KMS-11 (cell line): ENCODE results near the gene SUPT5H.

Experiments used
- H2AFZ ChIP-seq: fragments of 200-600 bp; sonication (generic); 2 replicates; pipeline ENCODE4 v1.6.1; 2016; ENCODE audit warnings: antibody characterized with exemption, mixed run types, low read depth
- H3K27ac ChIP-seq: fragments of 200-600 bp; sonication (generic); 2 replicates; pipeline ENCODE4 v1.6.1; 2016; ENCODE audit warnings: mild to moderate bottlenecking, mixed run types
- H3K27me3 ChIP-seq: fragments of 200-600 bp; sonication (generic); 2 replicates; pipeline ENCODE4 v1.6.1; 2017; ENCODE audit warnings: mild to moderate bottlenecking, low read depth, mixed run types, moderate library complexity; ENCODE audit not compliant: insufficient read depth
- H3K36me3 ChIP-seq: fragments of 200-600 bp; sonication (generic); 2 replicates; pipeline ENCODE4 v1.6.1; 2017; ENCODE audit warnings: mild to moderate bottlenecking, mixed run types; ENCODE audit not compliant: insufficient read depth
- H3K4me1 ChIP-seq: fragments of 200-600 bp; sonication (generic); 2 replicates; pipeline ENCODE4 v1.6.1; 2016; ENCODE audit warnings: mild to moderate bottlenecking, low read depth, mixed run types; ENCODE audit not compliant: poor library complexity, severe bottlenecking
- H3K4me2 ChIP-seq: fragments of 200-600 bp; sonication (generic); 2 replicates; pipeline ENCODE4 v1.7.0; 2016; ENCODE audit warnings: mild to moderate bottlenecking, mixed run types
- H3K4me3 ChIP-seq: fragments of 200-600 bp; sonication (generic); IDR thresholded peaks from 2 replicates; pipeline ENCODE4 v1.6.1; 2017; ENCODE audit warnings: low read depth, low read length, mixed read lengths; ENCODE audit not compliant: insufficient read depth
- H3K79me2 ChIP-seq: fragments of 200-600 bp; sonication (generic); 2 replicates; pipeline ENCODE4 v1.6.1; 2016; ENCODE audit warnings: low read depth, mixed run types; ENCODE audit not compliant: insufficient read depth
- H3K9ac ChIP-seq: fragments of 200-600 bp; sonication (generic); 2 replicates; pipeline ENCODE4 v1.6.1; 2016; ENCODE audit warnings: mild to moderate bottlenecking, mixed run types
- H4K20me1 ChIP-seq: fragments of 200-600 bp; sonication (generic); 2 replicates; pipeline ENCODE4 v1.6.1; 2016; ENCODE audit warnings: mild to moderate bottlenecking, mixed run types; ENCODE audit not compliant: insufficient read depth
- CTCF ChIP-seq: fragments of 200-600 bp; sonication (generic); conservative IDR thresholded peaks from 2 replicates; pipeline ENCODE4 v1.6.1; 2017; ENCODE audit warnings: low read depth, mild to moderate bottlenecking, antibody characterized with exemption, low read length, moderate library complexity, mixed read lengths

The SUPT5H gene

DNA sequence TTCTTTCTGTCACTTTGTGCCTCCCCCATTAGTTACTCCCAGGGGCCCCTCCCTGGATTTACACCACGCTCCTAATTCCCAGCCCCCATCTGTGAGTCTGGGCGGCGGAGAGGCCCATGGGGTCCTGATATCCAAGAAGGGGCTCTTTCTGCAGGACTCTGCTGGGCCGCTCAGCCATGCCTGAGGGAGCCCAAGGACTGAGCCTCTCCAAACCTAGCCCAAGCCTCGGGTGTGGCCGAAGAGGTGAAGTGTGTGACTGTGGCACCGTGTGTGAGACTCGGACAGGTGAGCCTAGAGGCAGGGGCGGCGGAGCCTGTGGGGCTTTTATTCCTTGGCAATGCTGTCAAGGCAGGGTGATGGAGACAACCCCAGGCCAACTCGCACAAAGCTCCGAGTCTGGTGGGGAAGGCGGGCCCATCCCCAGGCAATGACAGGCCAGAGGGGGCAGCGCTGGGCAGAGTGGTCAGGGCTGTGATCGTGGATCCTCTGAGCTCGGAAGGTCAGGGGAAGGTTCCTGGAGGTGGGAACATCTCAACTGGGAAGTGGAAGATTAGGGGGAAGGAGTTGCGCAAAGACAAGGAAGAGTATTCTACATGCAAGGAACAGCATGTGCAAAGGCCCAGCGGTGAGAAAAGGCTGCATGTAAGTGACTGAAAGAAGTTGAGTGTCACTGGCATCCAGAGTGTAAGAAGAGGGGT is 31.3 kb upstream of the SUPT5H start:
- H3K4me2 ChIP-seq, result no peak overlapping the region
- H3K4me1 ChIP-seq, result peaks cover 20% of the 10 kb centered on the region
- no peaks in the 10 kb centered on the region for H3K36me3 ChIP-seq
- 0 out of 2 replicates have a peak, but pooled peaks cover 3% of the 10 kb centered on the region for H3K79me2 ChIP-seq
- no peak overlapping the region for H3K27ac ChIP-seq
- H3K4me3 ChIP-seq, result no peak overlapping the region
- H4K20me1 ChIP-seq, result no peaks in the 10 kb centered on the region
- no peaks in the 10 kb centered on the region for H3K27me3 ChIP-seq
- no peak overlapping the region for H3K9ac ChIP-seq
- TF ChIP-seq CTCF, result no peak
- no peak overlapping the region for H2AFZ ChIP-seq

- Histone ChIP-seq H3K4me2 (no peak overlapping the region), H2AFZ (no peak overlapping the region), H3K27me3 (no peaks in the 10 kb centered on the region), H3K9ac (no peak overlapping the region), H3K27ac (no peak overlapping the region), H3K79me2 (no peaks in the 10 kb centered on the region), H4K20me1 (no peaks in the 10 kb centered on the region), H3K4me1 (peaks cover 14% of the 10 kb centered on the region), H3K36me3 (no peaks in the 10 kb centered on the region), H3K4me3 (no peak overlapping the region)
- TF ChIP-seq CTCF, result no peak
Measured at GRCh38 chr19:39415111-39416046, 30.0 kb upstream of the SUPT5H start.

GRCh38 chr19:39416152-39417120 is 28.9 kb upstream of the SUPT5H start:
- peaks cover 3% of the 10 kb centered on the region for H3K4me1 ChIP-seq
- no peaks in the 10 kb centered on the region for H3K36me3 ChIP-seq
- H3K79me2 ChIP-seq, result no peaks in the 10 kb centered on the region
- no peak overlapping the region for H3K9ac ChIP-seq
- no peaks in the 10 kb centered on the region for H3K27me3 ChIP-seq
- H4K20me1 ChIP-seq, result no peaks in the 10 kb centered on the region
- H3K27ac ChIP-seq, result no peak overlapping the region
- no peak overlapping the region for H2AFZ ChIP-seq
- no peak for TF ChIP-seq CTCF
- no peak overlapping the region for H3K4me2 ChIP-seq
- no peak overlapping the region for H3K4me3 ChIP-seq
